AG04449 (cell line): ENCODE measurements around the gene RIOK1.

ENCODE experiments used
- CTCF ChIA-PET: fragments of 350-600 bp; formaldehyde crosslinking; extraction: SDS; loops from one replicate; lab custom pipeline; 2021; ENCODE audit warnings: antibody characterized with exemption; lab: Yijun Ruan, JAX
- POLR2A ChIA-PET: fragments of 400-600, 350-600 bp; formaldehyde crosslinking; extraction: SDS; loops from one replicate; lab custom pipeline; 2020; ENCODE audit warnings: antibody characterized with exemption, inconsistent platforms; lab: Yijun Ruan, JAX
- DNase-seq: peaks from one replicate; pipeline ENCODE4 v3.0.0-alpha.2; 2010; ENCODE audit warnings: low read depth, low spot score
- H3K4me3 ChIP-seq: 2 replicates; pipeline ENCODE4 v1.5.1; 2011; ENCODE audit warnings: low read depth, mild to moderate bottlenecking, control low read depth, low read length
- TF ChIP-seq, protein P1 (sequence below): IDR thresholded peaks from one replicate; pipeline ENCODE4 v1.5.1; 2011; ENCODE audit warnings: mild to moderate bottlenecking, moderate library complexity, low read length, control low read depth, inconsistent platforms; ENCODE audit not compliant: insufficient read depth; ENCODE audit errors: missing control alignments

Gene RIOK1

DNA sequence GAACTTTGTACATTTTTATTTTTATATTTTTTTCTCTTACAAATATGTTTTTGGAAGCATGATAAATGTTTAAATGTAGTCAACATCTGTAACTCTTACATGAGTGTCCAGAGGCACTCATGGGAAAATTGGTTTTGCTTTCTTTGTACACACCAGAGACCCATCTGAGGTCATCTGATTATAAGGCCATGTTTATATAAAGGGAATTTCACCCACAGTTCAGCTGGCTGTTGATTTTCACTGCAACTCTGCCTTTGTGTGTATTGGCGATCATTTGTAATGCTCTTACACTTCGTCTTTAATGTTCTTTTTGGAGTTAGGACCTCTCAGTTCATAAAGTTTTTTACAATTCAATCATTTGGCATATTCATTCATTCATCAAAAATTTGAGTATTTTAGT lies 28.1 kb downstream of the RIOK1 start:
- TF ChIP-seq, protein P1, sequence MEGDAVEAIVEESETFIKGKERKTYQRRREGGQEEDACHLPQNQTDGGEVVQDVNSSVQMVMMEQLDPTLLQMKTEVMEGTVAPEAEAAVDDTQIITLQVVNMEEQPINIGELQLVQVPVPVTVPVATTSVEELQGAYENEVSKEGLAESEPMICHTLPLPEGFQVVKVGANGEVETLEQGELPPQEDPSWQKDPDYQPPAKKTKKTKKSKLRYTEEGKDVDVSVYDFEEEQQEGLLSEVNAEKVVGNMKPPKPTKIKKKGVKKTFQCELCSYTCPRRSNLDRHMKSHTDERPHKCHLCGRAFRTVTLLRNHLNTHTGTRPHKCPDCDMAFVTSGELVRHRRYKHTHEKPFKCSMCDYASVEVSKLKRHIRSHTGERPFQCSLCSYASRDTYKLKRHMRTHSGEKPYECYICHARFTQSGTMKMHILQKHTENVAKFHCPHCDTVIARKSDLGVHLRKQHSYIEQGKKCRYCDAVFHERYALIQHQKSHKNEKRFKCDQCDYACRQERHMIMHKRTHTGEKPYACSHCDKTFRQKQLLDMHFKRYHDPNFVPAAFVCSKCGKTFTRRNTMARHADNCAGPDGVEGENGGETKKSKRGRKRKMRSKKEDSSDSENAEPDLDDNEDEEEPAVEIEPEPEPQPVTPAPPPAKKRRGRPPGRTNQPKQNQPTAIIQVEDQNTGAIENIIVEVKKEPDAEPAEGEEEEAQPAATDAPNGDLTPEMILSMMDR: no peak
- POLR2A ChIA-PET: no interaction called here
- DNase-seq: no peak
- CTCF ChIA-PET: interaction anchor here (0.9 kb wide), 1 partner anchor 8 kb away, joined by 3 read pairs; no protein-coding TSS in a partner anchor
- no peak overlapping the region for H3K4me3 ChIP-seq

DNA sequence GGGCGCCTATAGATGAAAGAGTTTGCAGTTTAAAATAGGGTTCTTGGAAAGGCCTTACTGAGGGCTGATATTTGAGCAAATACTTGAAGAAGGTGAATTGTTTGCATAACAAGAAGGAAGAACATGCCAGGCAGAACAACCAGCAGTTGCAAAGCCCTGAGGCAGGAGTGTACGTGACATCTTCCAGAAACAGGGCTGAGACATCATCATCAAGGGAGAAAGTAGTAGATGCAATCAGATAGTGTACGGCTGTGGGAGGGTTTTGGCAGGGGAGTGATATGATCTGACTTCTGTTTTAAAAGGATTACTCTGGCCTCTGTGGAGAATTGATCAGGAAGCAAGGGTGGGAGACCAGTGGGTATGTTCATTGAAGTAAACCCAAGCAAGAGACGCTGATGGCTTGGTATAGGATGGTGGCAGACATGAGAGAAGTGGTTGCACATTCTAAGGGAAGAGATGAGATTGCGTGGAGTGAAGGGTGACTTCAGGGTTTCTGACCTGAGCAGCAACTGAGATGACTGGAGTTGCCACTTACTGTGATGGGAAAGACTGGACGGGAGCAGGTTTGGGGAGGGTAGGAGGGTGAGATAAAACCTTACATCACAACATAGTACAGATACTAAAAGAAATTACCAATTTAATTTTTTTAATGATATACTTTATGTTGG lies 28.8 kb downstream of the RIOK1 start:
- no peak for DNase-seq
- ChIA-PET CTCF (interaction anchor here (0.6 to 1.7 kb wide), 3 partner anchors 10 to 23 kb away, joined by 3 to 6 read pairs (median 4); no protein-coding TSS in a partner anchor), POLR2A (no interaction called here)
- TF ChIP-seq, protein P1: no peak
- H3K4me3 ChIP-seq: no peak overlapping the region

DNA sequence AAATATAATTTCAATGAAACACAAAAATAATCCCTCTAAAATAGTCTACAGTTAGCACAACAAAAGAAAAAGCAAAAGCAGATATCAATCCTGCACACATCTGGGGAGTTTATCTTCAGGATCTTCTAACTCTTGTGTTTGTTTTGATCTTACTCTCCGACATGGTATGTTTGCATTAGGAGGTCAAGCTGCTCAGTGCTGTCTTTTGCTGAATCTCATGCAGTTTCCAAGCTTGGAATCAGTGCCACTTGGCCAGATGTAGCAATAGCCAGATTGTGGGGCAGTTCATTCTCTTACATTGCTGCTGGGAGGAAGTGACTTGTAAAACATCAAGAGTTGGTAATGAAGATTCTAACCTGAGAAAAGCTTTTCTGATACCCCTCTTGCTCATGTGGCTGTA lies 29.5 kb downstream of the RIOK1 start:
- no peak for DNase-seq
- no peak overlapping the region for H3K4me3 ChIP-seq
- ChIA-PET CTCF (interaction anchor here (0.6 to 1.7 kb wide), 4 partner anchors 9 to 29 kb away, joined by 3 to 6 read pairs (median 4); no protein-coding TSS in a partner anchor), POLR2A (no interaction called here)
- TF ChIP-seq, protein P1: no peak

DNA sequence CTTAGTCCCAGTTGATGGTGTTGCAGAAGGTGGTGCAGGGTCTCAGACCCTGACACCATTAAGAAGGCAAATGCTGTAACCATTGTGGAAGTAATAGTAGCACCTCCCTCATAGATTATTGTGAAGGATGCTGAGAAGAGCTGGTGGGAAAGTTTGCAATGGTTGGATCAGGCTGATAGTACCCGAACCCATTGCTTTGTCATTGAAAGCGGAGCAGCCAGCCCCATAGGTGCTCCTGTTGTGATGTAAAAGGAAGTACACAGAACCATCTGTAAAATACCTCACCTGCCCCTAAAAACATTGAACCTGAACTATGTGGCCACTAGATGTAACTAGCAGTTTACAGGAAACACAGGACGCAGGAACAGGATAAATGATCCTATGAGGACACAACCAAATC lies 31.5 kb downstream of the RIOK1 start:
- TF ChIP-seq, protein P1: no peak
- H3K4me3 ChIP-seq: no peak overlapping the region
- POLR2A ChIA-PET: no interaction called here
- no peak for DNase-seq
- CTCF ChIA-PET: no interaction called here

DNA sequence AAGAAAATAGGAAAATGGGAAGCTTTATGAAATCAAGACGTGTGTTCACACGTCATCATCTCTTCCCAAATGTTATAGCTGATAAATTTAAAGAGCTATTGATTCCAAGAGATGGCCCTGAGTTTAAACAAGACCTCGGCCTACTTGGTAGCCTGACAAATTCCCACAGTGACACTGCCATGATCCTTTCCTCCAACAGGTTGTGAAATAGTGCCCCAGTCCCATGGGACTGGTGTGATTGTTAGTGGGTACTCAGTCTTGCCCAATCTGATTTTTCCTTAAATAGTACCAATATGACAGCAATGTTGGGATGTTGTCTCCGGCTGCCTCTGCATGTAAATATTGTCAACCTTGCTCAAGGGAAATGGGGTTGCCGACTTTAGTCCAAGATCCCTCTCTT lies 34.5 kb downstream of the RIOK1 start:
- H3K4me3 ChIP-seq: no peak overlapping the region
- ChIA-PET POLR2A (no interaction called here), CTCF (interaction anchor here (0.5 to 3.4 kb wide), 11 partner anchors 11 to 205 kb away, joined by 3 to 20 read pairs (median 4); no protein-coding TSS in a partner anchor)
- no peak for DNase-seq
- TF ChIP-seq, protein P1: no peak
